ENCODE results near the gene AMBP.
"Not testable (repeated sequence)": the region's sequence is repeated elsewhere in the genome, so short reads cannot be mapped to it uniquely, and the experiment has no call there.

The AMBP gene

GRCh38 chr9:114049441-114050225 is 28.5 kb downstream of the AMBP start:
- DNase-seq: no peak

- no peak for DNase-seq
Observed at GRCh38 chr9:114048533-114049415, 29.3 kb downstream of the AMBP start.

- no peak for DNase-seq
Observed at GRCh38 chr9:114047717-114048116, 30.4 kb downstream of the AMBP start.

GRCh38 chr9:114046875-114047274 is 31.2 kb downstream of the AMBP start:
- no peak for DNase-seq

GRCh38 chr9:114046237-114046755 is 31.8 kb downstream of the AMBP start:
- no peak for DNase-seq

GRCh38 chr9:114043660-114044059 is 34.4 kb downstream of the AMBP start:
- DNase-seq: not testable (repeated sequence)

- no peak for DNase-seq
Observed at GRCh38 chr9:114039484-114039883, 38.6 kb downstream of the AMBP start.

- DNase-seq: no peak
Observed at GRCh38 chr9:114038724-114039313, 39.3 kb downstream of the AMBP start.

- no peak for DNase-seq
Observed at GRCh38 chr9:114037961-114038723, 40.0 kb downstream of the AMBP start.

- DNase-seq: no peak
Observed at GRCh38 chr9:114037249-114037648, 40.9 kb downstream of the AMBP start.

- no peak for DNase-seq
Observed at GRCh38 chr9:114035845-114036801, 42.0 kb downstream of the AMBP start.

GRCh38 chr9:114035221-114035844 is 42.8 kb downstream of the AMBP start:
- no peak for DNase-seq

- no peak for DNase-seq
Observed at GRCh38 chr9:114034661-114035062, 43.4 kb downstream of the AMBP start.

GRCh38 chr9:114034196-114034595 is 43.9 kb downstream of the AMBP start:
- DNase-seq: no peak

GRCh38 chr9:114033397-114034103 is 44.5 kb downstream of the AMBP start:
- DNase-seq: no peak

GRCh38 chr9:114031948-114032840 is 45.9 kb downstream of the AMBP start:
- DNase-seq: no peak

GRCh38 chr9:114031037-114031630 is 47.0 kb downstream of the AMBP start:
- DNase-seq: no peak

- no peak for DNase-seq
Observed at GRCh38 chr9:114030364-114030763, 47.7 kb downstream of the AMBP start.

All from activated naive CD4-positive, alpha-beta T cell treated with Interleukin-2 at 50 U/mL for 16 hours (primary cell).